NB4 (cell line): Measurements from ENCODE around the gene AFF1.
"Not testable (repeated sequence)": the region's sequence is repeated elsewhere in the genome, so short reads cannot be mapped to it uniquely, and the experiment has no call there.

Experiments
- DNase-seq: peaks from one replicate; pipeline ENCODE4 v3.0.0; 2010; ENCODE audit warnings: low read depth
- H3K4me3 ChIP-seq: one replicate; pipeline ENCODE4 v1.5.1; 2011; ENCODE audit warnings: mild to moderate bottlenecking, low read depth, low read length, moderate library complexity
- MAX ChIP-seq: IDR thresholded peaks from 2 replicates; pipeline ENCODE4 v1.6.1; 2011; ENCODE audit warnings: low read depth, low read length
- MYC ChIP-seq: IDR thresholded peaks from 2 replicates; pipeline ENCODE4 v1.6.1; 2011; ENCODE audit warnings: low read depth, low read length
- POLR2A ChIP-seq: IDR thresholded peaks from 2 replicates; pipeline ENCODE4 v1.6.1; 2011; ENCODE audit warnings: mild to moderate bottlenecking; ENCODE audit not compliant: insufficient read length; ENCODE audit errors: extremely low read depth
- TF ChIP-seq, protein P1 (sequence below): IDR thresholded peaks from one replicate; pipeline ENCODE4 v1.5.1; 2012; ENCODE audit warnings: low read depth, low read length

AFF1 gene

DNA sequence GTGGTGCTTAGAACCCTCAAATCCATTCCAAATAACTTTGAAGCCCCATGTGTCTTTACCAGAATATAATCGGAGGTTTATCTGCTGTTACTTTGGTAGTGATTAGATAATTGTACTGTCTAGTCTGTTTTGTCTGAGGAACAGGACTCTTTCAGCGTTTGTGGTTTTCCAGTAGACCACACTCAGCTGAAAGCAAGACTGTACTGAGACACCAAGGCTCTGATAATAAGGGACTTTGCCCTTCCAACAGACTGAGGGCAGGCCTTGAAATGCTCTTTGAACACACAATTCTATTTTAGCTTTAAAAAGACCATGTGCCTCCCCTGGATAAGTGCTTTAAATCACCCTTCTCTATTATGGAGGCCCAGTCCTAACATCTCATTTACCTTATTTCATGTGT, 209.5 kb downstream of the AFF1 start:
- DNase-seq: peak; percentile 16
- no peak overlapping the region for H3K4me3 ChIP-seq
- TF ChIP-seq, protein P1, sequence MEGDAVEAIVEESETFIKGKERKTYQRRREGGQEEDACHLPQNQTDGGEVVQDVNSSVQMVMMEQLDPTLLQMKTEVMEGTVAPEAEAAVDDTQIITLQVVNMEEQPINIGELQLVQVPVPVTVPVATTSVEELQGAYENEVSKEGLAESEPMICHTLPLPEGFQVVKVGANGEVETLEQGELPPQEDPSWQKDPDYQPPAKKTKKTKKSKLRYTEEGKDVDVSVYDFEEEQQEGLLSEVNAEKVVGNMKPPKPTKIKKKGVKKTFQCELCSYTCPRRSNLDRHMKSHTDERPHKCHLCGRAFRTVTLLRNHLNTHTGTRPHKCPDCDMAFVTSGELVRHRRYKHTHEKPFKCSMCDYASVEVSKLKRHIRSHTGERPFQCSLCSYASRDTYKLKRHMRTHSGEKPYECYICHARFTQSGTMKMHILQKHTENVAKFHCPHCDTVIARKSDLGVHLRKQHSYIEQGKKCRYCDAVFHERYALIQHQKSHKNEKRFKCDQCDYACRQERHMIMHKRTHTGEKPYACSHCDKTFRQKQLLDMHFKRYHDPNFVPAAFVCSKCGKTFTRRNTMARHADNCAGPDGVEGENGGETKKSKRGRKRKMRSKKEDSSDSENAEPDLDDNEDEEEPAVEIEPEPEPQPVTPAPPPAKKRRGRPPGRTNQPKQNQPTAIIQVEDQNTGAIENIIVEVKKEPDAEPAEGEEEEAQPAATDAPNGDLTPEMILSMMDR: no peak
- TF ChIP-seq MYC (no peak), POLR2A (no peak), MAX (no peak)

GRCh38 chr4:87145934-87146333, 211.1 kb downstream of the AFF1 start:
- not testable (repeated sequence) for H3K4me3 ChIP-seq, DNase-seq

GRCh38 chr4:87147116-87147515, 212.3 kb downstream of the AFF1 start:
- no peak overlapping the region for H3K4me3 ChIP-seq
- TF ChIP-seq MYC: no peak
- no peak for DNase-seq

DNA sequence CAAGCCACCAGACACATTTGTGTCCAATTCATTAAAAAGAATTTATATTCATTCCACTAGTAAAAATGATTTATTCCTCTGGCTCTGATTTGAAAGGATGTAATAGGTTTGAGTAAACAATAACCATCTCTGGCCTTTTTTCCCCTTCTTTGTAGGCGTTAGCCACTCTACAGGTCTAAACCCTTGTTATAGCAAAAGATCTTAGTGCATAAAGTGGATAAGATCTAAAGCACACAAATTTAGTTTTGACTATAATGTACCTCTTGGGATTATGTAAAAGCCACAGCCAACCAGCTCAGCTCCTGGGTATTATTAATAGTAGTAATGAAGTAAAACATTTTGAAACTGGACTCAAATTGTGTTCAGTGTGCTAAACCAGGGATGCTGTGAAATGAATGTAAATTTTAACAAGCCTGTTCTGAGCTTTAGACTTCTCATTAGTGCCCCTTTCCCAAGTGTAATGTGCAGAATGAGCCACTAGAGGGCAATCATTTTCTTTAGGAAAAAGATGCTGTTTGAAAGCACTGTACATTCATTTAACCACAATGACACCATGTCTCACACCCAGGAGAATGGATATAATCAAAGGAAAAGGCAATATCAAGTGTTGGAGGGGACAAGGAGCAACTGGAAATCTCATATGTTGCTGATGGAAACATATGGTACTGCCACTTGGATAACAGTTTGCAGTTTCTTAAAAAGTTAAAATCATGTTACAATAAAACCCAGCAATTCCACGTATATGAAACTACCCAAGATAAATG, 215.9 kb downstream of the AFF1 start:
- no peak overlapping the region for H3K4me3 ChIP-seq
- peak; percentile 79 for DNase-seq
- TF ChIP-seq, protein P1: peak; percentile 73
- no peak for TF ChIP-seq POLR2A

GRCh38 chr4:87151730-87152129, 216.9 kb downstream of the AFF1 start:
- no peak overlapping the region for H3K4me3 ChIP-seq
- no peak for TF ChIP-seq MYC
- TF ChIP-seq, protein P1: no peak
- TF ChIP-seq MAX: no peak
- no peak for TF ChIP-seq POLR2A
- DNase-seq: no peak

- H3K4me3 ChIP-seq: no peak overlapping the region
- no peak for DNase-seq
- TF ChIP-seq, protein P1: no peak
- no peak for TF ChIP-seq MAX
These were observed 217.7 kb downstream of the AFF1 start for GRCh38 chr4:87152310-87153041.

- no peak overlapping the region for H3K4me3 ChIP-seq
- no peak for DNase-seq
- TF ChIP-seq POLR2A: no peak
- TF ChIP-seq, protein P1: no peak
- TF ChIP-seq MYC: no peak
- TF ChIP-seq MAX: no peak
These were observed 218.5 kb downstream of the AFF1 start for GRCh38 chr4:87153078-87153870.
